A549 treated with CpdA at 1 μM for 4 hours (cell line): Measurements from ENCODE around the gene PROC. TPM values are rescaled to one million over a fixed set of nuclear protein-coding genes. Genes with fewer than 3 reads are reported as not detected.

Source experiments
- total RNA-seq: library from RNA; stranded (reverse); fragments of 200-300 nt; extraction: Qiagen RNA extraction; gene quantifications from 5 replicates; pipeline ENCODE4 v1.2.3, GENCODE V29; 2022; ENCODE audit warnings: low read depth

Gene PROC
- 1.8 to 4.4 TPM (median 3.7 TPM) in 5 replicates for total RNA-seq

DNA sequence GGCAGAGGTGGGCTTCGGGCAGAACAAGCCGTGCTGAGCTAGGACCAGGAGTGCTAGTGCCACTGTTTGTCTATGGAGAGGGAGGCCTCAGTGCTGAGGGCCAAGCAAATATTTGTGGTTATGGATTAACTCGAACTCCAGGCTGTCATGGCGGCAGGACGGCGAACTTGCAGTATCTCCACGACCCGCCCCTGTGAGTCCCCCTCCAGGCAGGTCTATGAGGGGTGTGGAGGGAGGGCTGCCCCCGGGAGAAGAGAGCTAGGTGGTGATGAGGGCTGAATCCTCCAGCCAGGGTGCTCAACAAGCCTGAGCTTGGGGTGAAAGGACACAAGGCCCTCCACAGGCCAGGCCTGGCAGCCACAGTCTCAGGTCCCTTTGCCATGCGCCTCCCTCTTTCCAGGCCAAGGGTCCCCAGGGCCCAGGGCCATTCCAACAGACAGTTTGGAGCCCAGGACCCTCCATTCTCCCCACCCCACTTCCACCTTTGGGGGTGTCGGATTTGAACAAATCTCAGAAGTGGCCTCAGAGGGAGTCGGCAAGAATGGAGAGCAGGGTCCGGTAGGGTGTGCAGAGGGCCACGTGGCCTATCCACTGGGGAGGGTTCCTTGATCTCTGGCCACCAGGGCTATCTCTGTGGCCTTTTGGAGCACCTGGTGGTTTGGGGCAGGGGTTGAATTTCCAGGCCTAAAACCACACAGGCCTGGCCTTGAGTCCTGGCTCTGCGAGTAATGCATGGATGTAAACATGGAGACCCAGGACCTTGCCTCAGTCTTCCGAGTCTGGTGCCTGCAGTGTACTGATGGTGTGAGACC lies at the start of gene PROC:
TSS of gene PROC (plus strand) at position 128 of the 812 bp plus-strand sequence. CDS start 1,516 bp downstream, outside the sequence.

DNA sequence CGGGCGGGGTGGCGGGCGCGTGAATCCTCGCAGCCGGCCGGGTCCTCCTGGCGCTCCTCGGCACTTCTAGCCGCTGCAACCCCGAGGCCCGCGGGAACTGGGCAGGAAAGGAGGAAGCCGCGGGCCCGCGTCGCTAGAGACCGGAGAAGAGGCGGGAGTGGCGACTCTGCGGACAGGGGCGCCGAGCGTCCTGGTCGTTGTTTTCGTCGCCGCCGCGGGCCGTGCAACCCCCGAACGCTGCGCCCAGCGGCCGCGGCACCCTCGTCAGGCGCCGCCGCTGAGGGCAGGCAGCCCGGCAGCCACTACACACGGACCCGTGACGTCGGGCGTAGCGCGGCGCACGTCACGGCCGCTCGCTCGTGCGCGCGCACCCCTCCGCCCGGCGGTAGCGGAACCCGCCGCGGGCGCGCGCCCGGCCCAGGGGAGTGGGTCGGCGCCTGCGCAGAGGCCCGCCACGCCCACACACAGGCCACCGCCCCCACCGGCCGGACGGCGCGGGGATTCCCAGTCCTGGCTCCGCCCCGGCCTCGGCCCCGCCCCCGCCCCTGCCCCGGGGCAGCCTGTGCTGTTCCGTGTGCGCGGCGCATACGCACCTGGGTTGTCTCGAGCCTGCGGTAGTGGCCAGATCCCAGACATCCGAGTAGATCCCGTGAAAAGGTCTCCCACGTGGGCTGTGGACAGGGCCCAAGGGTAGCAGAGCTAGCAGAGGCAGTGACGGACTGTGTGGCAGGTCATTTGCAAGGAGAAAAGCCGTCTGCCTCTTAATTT lies 30.4 kb upstream of the PROC start, which contains the start of gene MAP3K2:
TSS of gene MAP3K2 (minus strand) at position 321 of the 768 bp plus-strand sequence. CDS start 44,846 bp downstream, outside the sequence.

Other genes starting within 250 kb of the PROC start
- 3.3 to 6.2 TPM (median 4.4 TPM) in 5 replicates for gene CYP27C1, start 198.1 kb upstream of the PROC start, total RNA-seq
- 48.0 to 52.0 TPM (median 50.2 TPM) in 5 replicates for gene ERCC3, start 124.3 kb upstream of the PROC start, total RNA-seq
- 13.4 to 24.5 TPM (median 20.0 TPM) in 5 replicates for gene MAP3K2, start 30.5 kb upstream of the PROC start, total RNA-seq
- gene IWS1, start 108.1 kb downstream of the PROC start, total RNA-seq, result 32.2 to 41.2 TPM (median 39.1 TPM) in 5 replicates
- 0.12 to 0.32 TPM (median 0.21 TPM) in 5 replicates for gene MYO7B, start 117.3 kb downstream of the PROC start, total RNA-seq
- gene GPR17, start 227.7 kb downstream of the PROC start, total RNA-seq, result 0.09 to 0.21 TPM (median 0.12 TPM) in 4 of 5 replicates, not detected in the other